ENCODE measurements around the gene FBXL17.
"Not testable (repeated sequence)": the region's sequence is repeated elsewhere in the genome, so short reads cannot be mapped to it uniquely, and the experiment has no call there.

Gene FBXL17

DNA sequence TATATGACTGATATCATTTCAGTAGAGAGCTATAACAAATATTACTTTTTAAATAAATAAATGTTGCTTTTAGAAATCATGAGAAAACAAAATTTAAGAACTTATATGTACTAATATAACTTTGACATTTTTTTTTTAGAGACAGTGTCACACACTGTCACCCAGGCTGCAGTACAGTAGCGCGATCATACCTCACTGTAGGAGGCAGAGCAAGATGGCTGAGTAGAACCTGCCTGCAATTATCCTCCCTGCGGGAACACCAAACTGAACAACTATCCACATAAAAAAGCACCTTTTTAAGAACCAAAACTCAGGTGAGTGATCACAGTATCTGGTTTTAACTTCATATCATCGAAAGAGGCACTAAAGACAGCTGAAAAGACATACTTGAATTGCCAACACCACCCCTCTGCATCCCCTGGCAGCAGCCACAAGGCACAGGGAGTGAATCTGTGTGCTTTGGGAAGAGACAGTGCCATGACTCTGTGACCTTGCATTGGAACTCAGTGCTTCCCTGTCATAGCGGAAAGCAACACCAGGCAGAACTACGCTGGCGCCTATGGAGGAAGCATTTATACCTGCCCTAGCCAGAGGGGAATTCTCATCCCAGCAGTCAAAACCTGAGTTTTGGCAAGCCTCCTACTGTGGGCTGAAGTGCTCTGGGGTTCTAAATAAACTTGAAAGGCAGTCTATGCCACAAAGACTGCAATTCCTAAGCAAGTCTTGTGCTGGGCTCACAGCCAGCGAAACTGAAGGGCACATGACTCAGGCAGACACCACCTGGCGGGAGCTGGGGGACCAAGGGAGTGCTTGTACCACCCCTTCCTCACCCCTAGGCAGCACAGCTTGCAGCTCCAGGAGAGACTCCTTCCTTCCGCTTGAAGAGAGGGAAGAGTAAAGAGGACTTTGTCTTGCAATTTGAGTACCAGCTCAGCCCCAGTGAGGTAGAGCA lies 142.7 kb downstream of the FBXL17 start:
- DNase-seq, result no peak

DNA sequence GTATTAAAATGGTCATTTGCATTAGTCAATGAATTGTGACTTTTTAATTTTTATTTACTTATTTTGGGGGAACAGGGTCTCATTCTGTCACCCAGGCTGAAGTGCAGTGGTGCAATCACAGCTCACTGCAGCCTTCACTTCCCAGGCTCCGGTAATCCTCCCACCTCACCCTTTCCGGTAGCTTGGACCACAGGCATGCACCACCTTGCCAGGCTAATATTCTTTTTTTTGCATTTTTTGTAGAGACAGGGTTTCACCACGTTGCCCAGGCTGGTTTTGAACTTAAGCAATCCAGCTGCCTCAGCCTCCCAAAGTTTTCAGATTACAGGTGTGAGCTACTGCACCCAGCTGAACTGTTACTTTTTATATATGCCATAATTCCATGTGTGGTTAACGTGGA lies 143.4 kb downstream of the FBXL17 start:
- no peak for DNase-seq

DNA sequence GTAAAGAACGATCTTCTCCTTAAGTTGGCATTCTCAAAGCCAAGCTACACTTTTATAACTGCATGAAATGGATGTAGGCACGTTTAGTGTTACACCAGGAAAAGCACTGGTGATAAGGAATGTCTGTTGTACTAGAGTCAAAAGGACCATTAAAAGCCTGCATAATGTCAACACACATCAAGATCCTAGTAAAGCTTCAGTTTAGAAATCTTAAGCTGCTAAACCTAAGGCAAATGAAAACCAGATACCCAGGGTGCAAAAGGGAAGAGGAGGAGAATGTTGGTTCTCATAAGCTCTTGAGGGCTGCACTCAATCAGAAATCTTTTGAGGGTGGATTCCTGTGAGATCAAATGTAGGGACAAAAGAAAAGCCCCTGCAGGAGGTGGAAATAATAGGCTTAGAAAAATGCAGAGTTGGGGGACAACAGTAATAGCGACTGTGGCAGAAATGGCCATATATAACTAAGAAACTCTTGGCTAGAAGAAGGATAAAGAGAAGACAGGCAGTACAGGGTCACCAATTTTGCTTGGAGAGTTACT lies 148.2 kb downstream of the FBXL17 start:
- no peak for DNase-seq

DNA sequence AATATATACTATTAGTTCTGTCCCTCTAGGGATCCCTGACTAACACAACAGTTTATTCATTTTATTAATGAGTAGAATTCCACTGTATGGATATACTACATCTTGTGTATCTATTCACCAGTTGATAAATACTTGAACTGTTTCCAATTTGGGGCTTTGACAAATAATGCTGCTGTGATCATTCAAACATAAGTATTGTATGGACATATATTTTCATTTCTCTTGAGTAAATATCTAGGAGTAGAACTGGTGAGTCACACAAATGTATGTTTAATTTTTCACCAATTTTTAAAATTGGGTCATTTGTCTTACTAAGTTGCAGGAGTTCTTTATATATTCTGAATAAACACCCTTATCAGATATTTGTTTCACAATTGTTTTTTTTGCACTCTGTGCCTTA lies 149.1 kb downstream of the FBXL17 start:
- DNase-seq, result no peak

DNA sequence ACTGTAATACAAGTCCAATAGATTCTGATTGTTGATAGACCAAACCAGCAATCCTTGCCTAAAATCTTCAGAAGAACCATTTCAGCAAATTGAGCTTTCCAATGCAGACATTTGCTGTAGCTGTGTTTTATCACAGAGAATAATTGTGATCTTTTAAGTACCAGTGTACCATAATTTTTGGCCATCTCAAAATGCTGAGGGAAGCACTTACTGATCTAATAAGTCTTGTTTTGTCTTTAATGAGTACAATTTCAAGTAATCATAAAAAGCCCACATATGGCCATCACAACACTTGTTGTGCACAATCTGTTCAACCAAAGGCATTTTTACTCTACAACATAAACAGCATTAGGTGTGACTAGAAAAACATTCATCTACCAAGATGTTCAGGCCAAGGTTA lies 159.9 kb downstream of the FBXL17 start:
- DNase-seq, result no peak

DNA sequence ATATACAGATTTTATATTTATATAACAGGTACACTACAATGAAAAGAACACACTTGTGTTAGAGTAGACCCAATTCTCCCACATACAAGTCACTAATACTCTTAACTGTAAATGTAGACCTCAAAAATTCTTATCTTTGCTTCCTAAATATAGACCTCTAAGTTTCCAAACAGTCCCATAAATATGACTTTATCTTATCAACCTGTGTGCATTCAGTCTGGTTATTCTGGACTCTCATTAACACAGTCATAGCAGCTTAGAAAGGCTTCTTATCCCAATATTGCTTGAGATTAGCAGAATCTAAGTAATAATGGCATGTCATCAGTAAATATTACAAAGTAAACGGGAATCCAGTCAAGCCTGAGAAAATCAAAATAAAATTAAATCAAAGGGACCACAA lies 161.1 kb downstream of the FBXL17 start:
- DNase-seq, result no peak

DNA sequence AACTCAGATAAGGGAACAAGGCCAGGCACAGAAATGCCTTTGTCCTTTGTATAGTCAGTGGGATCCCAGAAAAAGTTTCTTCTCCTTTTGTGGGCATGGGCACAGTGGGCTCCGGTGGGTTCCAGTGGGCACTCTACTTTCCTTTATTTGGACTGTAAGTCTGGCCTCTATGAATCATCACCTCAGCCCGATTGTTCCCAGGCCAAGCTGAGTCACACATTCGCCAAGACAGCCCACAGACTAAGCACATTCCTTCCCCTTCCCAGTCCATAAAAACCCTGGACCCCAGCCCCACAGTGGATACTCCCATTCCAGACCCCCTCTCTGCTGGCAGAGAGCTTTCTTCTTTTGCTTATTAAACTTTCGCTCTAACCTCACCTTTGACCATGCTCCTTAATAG lies 165.0 kb downstream of the FBXL17 start:
- no peak for DNase-seq

DNA sequence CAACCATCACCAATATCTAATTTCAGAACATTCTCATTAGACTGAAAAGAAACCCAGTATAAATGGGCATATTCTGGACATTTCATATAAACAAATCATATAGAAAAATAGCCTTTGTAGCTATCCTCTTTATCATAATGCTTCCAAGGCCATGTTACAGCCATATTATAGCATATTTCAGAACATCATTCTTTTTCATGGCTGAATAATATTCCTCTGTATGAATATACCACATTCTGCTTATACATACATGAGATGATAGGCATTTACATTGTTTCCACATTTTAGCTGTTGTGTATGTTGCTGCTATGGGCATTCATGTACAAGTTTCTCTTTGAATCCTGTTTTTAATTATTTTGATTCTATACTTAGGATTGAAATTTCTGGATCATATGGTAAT lies 167.0 kb downstream of the FBXL17 start:
- DNase-seq, result no peak

DNA sequence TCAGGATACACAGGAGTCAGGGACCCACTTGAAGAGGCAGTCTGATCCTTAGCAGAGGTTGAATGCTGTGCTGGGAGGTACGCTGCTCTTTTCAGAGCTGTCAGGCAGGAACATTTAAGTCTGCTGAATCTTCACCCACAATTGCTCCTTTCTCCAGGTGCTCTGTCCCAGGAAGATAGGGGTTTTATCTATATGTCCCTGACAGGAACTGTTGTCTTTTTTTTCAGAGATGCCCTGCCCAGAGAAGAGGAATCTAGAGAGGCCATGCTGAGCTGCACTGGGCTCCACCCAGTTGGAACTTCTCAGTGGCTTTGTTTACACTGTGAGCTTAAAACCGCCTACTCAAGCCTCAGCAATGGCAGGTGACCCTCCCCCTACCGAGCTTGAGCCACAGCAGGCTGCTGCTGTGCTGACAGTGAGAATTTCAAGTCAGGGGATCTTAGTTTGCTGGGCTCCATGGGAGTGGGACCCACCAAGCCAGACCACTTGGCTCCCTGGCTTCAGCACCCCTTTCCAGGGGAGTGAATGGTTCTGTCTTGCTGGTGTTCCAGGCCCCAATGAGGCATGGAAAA lies 169.0 kb downstream of the FBXL17 start:
- DNase-seq, result no peak

DNA sequence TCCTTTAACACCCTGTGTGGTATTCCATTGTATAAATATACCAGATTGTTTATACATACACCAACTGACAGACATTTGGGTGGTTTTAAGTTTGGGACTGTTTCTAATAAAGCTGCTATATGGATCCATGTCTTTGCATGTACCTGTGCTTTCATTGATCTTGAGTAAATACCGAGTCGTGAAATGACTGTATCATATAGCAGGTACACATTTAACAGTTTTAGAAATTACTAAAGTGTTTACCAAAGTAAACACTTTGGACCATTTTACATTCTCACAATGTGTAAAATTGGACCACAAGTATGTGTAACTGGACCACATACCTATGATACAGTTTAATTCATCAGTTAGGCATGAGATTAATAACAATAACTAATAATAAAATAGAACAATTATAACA lies 175.2 kb downstream of the FBXL17 start:
- DNase-seq, result no peak

DNA sequence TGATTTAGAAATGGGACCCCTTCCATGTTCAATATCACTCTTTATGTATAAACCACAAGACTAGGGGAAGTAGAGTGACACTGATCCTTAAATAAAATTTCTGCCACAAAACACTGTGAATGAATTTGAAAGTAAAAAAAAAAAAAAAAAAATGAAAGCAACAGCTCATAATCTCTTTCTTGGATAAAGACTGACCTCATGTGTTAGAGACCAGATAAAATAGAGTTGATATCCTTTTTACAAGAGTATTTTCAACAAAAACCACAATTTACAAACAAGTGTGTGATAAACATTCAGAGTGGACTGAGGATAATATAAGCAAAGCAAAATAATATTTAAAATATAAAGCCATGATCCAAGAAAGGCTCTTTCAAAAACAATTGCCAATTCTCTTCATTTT lies 180.2 kb downstream of the FBXL17 start:
- DNase-seq, result no peak

DNA sequence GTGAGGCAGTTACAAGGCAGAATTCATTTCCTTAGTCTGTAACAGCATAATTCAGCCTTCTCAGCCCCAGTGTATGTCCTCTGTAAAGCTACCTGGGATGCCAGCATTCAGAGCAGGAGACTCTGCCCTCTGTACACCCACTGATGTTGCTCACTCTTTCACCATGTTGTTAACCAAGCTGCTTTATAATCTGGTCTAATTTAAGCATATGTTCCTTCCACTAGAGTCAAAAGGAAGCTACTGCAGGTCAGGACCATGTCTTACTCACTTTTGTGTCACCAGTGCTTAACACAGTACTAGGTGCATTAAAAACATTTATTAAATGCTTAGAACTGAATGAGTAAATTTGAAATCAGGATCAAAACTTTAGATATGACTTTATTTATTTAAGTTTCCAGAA lies 185.6 kb downstream of the FBXL17 start:
- DNase-seq, result no peak

DNA sequence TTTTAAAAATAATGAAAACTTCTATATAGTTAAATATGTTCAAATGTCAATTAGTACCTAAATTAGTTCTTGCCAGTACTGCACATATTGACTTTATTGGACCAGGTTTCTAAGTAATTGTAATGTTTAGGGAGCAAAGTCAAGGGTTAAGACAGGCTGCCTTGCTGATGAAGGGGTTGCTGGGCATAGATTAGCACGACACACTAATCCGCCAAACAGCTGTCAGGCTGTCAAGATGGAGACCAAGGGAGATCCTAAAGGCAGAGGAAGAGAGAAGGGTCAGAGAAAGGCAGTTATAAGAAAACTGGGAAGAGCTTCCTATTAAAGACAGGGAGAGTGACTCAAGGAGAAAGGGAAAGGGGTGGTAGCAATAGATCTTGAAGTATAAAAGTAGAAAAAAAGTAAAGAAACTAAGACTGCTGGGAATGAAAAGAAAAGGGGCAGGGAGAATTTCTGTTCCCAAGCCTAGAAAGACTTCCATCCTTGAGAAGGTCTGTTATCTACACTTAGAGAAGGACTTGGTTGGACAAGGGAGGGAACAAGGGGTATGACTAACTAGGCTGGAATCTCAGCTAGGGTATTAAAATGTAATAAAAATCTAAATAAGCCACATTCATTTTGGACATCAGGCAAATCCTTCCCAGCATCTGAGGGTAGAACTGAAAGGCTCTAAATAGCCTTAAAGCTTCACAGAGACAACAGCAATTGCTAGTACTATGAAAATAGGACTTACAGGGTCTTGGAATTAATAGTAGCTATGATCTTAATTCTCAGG lies 188.7 kb downstream of the FBXL17 start:
- no peak for DNase-seq

DNA sequence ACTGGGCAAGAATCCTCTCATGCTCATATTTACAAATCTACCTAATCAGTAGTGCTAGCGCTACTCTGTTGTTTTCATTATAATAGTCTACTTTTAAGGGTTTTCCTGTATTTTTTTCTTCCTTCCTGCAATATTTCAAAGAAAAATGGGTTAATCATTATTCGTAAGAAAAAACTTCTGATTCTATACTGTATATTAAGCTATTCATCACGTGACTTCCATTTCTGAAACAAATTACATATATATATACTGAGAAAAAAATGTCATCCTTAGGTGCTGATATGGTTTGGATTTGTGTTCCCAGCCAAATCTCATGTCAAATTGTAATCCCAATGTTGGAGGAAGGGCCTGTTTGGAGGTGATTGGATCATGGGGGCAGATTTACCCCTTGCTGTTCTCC lies 197.0 kb downstream of the FBXL17 start:
- no peak for DNase-seq

DNA sequence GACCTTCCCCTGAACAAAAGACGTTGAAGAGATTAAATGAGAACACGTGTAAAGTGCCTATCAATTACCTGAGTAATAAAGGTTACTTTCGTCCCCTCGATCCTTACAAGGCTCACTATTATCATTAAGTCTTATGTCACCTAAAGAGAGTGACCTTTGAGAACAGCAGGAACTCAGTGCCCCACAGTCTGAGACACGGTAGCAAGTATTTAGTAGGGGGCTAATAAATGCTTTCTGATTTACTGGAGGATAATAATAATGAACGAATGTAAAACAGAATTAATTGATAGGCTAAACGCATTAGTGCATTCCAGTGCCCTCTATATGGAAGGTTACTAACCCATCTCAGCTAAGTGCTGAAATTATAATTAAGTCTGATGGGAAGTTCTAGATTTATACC lies 199.9 kb downstream of the FBXL17 start:
- no peak for DNase-seq

DNA sequence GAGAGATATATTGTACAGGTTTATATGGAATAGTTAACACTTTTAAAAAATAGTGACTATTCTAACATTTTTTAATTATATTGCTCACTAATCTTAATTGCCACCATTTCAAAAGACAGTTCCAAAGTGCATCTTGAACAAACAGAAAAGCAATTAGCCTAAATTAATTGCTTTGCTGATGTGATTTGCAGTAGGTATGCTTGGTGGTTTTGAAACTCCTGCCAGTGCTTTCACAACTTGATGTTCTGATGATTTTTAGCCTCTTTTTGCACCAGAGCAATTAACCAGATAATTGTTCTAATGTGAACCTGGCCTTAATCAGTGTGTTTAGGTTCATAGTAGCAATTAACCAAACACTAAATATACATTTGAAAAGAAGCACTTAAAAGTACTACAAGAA lies 207.6 kb downstream of the FBXL17 start:
- no peak for DNase-seq

DNA sequence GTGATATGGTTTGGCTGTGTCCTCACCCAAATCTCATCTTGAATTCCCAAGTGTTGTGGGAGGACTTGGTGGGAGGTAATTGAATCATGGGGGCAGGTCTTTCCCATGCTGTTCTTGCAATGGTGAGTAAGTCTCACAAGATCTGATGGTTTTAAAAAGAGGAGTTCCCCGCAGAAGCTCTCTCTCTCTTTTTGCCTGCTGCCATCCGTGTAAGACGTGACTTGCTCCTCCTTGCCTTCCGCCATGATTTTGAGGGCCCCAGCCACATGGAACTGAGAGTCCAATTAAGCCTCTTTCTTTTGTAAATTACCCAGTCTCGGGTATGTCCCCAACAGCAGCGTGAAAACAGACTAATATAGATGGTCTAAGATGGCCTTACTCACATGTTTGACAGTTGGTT lies 210.1 kb downstream of the FBXL17 start:
- no peak for DNase-seq

DNA sequence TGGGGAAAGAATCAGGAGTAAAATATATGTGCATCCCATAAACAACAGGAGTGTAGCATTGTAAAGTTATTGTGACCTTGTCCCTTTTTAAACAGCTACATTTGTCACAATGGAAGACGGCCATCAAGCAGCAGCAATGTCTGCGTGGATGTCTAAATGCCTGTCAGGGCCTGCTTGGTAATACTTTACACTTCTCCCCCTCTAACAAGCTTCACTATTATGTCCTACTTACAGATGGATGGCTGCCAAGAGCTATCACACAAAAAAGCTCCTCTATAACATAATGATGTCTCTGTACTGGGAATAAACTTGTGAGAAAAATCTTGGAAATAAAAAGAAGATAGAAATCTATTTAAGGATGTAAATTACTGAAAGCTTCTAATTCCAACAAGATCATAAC lies 213.0 kb downstream of the FBXL17 start:
- DNase-seq, result no peak

DNA sequence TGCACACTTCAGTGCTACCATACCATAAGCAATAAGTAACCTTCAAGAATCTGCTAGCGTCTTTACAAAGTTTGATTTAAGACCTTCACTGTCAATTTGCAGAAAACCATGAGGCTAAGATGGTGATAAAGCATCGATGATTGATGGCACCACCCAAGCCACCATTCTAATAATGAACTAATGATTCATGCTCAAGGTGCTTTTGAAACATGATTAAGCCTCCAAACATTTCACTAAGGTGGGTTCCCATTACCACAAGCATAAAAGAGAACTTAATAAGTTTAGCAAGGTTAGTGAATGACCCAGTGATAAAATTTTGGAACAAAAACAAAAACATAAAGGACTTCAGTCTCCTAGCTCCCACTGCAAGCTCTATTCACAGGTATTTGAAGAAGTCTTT lies 214.7 kb downstream of the FBXL17 start:
- no peak for DNase-seq

DNA sequence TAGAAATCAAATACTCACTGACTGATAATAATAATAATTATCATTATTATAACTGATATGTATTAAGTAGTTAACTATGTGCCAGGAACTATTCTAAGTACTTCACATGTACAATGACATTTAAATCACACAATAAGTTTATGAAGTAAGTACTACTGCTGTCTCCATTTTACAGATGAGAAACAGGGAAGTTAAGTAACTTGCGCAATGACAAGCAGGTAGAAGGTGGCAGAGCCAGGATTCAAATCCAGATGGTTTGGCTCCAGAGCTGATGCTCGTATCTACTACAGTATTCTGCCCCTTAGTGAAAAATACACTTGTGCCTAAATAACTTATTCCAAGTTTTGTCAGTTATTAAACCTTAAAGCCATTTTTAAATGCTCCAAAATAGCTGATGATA lies 217.3 kb downstream of the FBXL17 start:
- no peak for DNase-seq

DNA sequence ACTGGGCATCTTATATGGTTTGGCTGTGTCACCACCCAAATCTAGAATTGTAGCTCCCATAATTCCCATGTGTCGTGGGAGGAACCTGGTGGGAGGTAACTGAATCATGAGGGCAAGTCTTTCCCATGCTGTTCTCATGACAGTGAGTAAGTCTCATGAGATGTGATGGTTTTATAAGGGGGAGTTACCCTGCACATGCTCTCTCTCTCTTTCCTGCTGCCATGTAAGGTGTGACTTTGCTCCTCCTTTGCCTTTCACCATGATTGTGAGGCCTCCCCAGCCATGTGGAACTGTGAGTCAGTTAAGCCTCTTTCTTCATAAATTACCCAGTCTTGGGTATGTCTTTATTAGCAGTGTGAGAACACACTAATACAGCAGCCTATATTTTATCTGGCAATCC lies 229.0 kb downstream of the FBXL17 start:
- not testable (repeated sequence) for DNase-seq

DNA sequence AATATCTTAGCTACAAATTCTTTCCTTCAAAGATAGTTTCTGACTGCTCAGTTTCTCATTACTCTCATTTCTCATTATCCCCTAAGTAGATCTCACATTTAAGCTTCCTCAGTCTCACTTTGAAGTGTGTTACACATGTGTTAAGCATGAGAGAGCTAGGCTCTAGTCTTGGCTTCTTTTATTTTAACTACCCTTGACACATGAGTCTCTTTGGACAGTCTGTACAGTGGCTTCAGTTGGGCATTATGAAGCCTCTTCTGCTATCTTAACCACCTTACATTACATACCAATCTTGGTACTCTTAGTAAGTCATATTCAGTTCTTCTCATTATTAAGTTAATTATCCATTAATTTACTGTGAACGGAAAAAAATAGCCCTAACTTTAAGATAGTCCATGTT lies 232.5 kb downstream of the FBXL17 start:
- DNase-seq, result no peak

DNA sequence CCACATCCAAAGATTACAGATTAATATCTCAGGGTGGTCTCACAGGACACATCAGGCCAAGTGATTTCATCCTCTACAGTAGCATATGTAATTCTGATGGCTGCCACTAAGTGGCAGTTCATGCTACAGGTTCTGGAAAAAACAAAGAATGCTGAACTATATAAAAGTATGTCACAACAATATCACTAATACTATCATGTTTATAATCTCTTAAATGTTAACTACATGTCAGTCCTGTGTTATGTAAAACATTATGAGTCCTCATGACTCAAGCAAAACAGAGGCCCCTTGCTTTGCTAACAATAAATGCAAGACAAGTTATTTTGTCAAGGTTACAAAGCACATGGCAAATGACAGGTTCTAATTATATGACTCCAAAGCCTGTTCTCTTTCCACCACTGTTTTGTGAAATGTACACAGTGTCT lies 233.2 kb downstream of the FBXL17 start:
- no peak for DNase-seq

DNA sequence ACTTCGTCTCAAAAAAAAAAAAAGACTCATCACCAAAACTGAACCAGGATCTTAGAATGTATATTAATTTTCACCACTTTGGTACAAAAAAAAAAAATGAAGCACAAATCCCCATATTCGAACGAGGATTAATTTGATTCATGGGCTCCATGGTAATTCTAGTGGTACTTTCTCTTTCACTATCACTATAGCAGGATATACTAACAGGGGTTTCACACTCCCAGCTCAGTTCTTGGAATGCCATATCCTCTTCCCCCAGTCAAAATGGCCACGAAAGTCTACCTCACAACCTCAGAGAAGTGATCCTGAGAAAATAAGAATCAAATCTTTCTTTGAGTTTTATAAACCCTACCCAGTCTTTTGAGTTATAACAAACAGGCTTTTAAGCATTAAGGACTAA lies 235.7 kb downstream of the FBXL17 start:
- no peak for DNase-seq
